NT2/D1 (cell line): ENCODE measurements around the gene WDR81.

Source experiments
- SUZ12 ChIP-seq: IDR thresholded peaks from 2 replicates; pipeline ENCODE4 v1.6.1; 2011; ENCODE audit not compliant: insufficient read length, insufficient read depth; ENCODE audit errors: extremely low read depth
- YY1 ChIP-seq: IDR thresholded peaks from 2 replicates; pipeline ENCODE4 v1.6.1; 2011; ENCODE audit not compliant: insufficient read length, insufficient read depth
- ZNF274 ChIP-seq: IDR thresholded peaks from 2 replicates; pipeline ENCODE4 v1.6.1; 2011; ENCODE audit warnings: mild to moderate bottlenecking, low read depth, low read length

DNA sequence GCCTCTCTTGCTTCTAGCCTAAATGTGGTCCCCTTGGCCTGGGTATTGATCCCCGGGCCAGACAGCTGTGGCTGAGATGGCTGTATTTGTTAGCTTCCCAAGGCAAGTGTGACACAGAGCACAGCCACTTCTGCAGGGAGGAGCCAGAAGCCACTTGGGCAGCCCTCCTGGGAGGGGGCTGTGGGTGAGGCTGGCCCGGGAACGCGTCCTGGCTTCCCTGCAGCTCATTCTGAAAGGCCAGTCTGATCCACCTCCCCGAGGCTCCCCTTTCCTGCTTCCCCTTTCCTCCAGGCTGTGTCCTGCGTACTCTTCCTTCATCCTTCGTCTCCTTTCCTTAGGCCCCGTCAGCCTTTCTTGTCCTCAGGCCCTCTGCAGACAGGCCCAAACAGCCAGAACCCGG, 26.1 kb downstream of the WDR81 start:
- TF ChIP-seq YY1, result no peak
- TF ChIP-seq ZNF274, result no peak
- no peak for TF ChIP-seq SUZ12
